ENCODE data around the gene DIP2C. TPM values are rescaled to one million over a fixed set of nuclear protein-coding genes. Genes with fewer than 3 reads are reported as not detected.
A peak's percentile ranks its signal among the peaks of the same experiment; 100 is the strongest.
"Not testable (repeated sequence)": the region's sequence is repeated elsewhere in the genome, so short reads cannot be mapped to it uniquely, and the experiment has no call there.

DIP2C gene
- polyA plus RNA-seq, 1 donor: 37.7 TPM

- no peak for DNase-seq
Measured at GRCh38 chr10:693506-693905, 4.0 kb upstream of the DIP2C start.

- DNase-seq: no peak
Measured at GRCh38 chr10:692682-693351, 3.3 kb upstream of the DIP2C start.

- no peak for DNase-seq
Measured at GRCh38 chr10:691216-691615, 1.7 kb upstream of the DIP2C start.

- no peak for DNase-seq
Measured at GRCh38 chr10:690372-691161, 1.1 kb upstream of the DIP2C start.

GRCh38 chr10:689121-689451 is 382 bp downstream of the DIP2C start:
- DNase-seq: no peak

- DNase-seq: peak; percentile 52
Measured at GRCh38 chr10:688312-689120, 952 bp downstream of the DIP2C start.

GRCh38 chr10:687583-688311 is 1.7 kb downstream of the DIP2C start:
- no peak for DNase-seq

- no peak for DNase-seq
Measured at GRCh38 chr10:686155-686931, 3.1 kb downstream of the DIP2C start.

GRCh38 chr10:685613-686012 is 3.9 kb downstream of the DIP2C start:
- DNase-seq: no peak

- no peak for DNase-seq
Measured at GRCh38 chr10:683448-684071, 5.9 kb downstream of the DIP2C start.

GRCh38 chr10:682931-683447 is 6.5 kb downstream of the DIP2C start:
- no peak for DNase-seq

- DNase-seq: no peak
Measured at GRCh38 chr10:681670-682318, 7.7 kb downstream of the DIP2C start.

- no peak for DNase-seq
Measured at GRCh38 chr10:680745-681144, 8.7 kb downstream of the DIP2C start.

GRCh38 chr10:680146-680545 is 9.3 kb downstream of the DIP2C start:
- no peak for DNase-seq

- no peak for DNase-seq
Measured at GRCh38 chr10:679556-679955, 9.9 kb downstream of the DIP2C start.

- DNase-seq: not testable (repeated sequence)
Measured at GRCh38 chr10:678662-679005, 10.8 kb downstream of the DIP2C start.

GRCh38 chr10:677750-678661 is 11.5 kb downstream of the DIP2C start:
- DNase-seq: no peak

GRCh38 chr10:677038-677437 is 12.4 kb downstream of the DIP2C start:
- DNase-seq: no peak

- no peak for DNase-seq
Measured at GRCh38 chr10:676178-676577, 13.3 kb downstream of the DIP2C start.

- no peak for DNase-seq
Measured at GRCh38 chr10:675532-675931, 13.9 kb downstream of the DIP2C start.

All from hindlimb muscle (tissue), 1 donor.